CD4-positive, CD25-positive, alpha-beta regulatory T cell (primary cell): ENCODE data around the gene PC. TPM values are rescaled to one million over a fixed set of nuclear protein-coding genes. Genes with fewer than 3 reads are reported as not detected.

Experiments used
- ATAC-seq, 2 donors: fragments of 150-1000 bp; cut with Tn5 transposase; one replicate each; pipeline ENCODE4 v1.10.0; 2021; ENCODE audit warnings: low read depth in 2 of 2, moderate number of reproducible peaks in 2 of 2, moderate library complexity in 1 of 2
- DNase-seq, 3 donors: peaks; one replicate each; pipeline versions ENCODE4 v3.0.0 to v3.0.0-alpha.2; 2012 to 2022; ENCODE audit warnings: mixed read lengths in 1 of 3
- H3K27ac ChIP-seq: one replicate; pipeline ENCODE4 v1.7.0; 2013; ENCODE audit warnings: mild to moderate bottlenecking, low read length; ENCODE audit not compliant: insufficient read depth, poor library complexity, severe bottlenecking
- H3K27me3 ChIP-seq: one replicate; pipeline ENCODE4 v1.7.0; 2013; ENCODE audit warnings: low read length; ENCODE audit not compliant: control insufficient read depth, insufficient read depth
- H3K36me3 ChIP-seq: one replicate; pipeline ENCODE4 v1.7.0; 2013; ENCODE audit warnings: mild to moderate bottlenecking, low read length, moderate library complexity; ENCODE audit not compliant: control insufficient read depth, insufficient read depth
- H3K4me1 ChIP-seq: 2 replicates; pipeline ENCODE4 v1.7.0; 2013; ENCODE audit warnings: mild to moderate bottlenecking, low read length; ENCODE audit not compliant: insufficient read depth, control insufficient read depth, poor library complexity, severe bottlenecking
- H3K4me3 ChIP-seq: one replicate; pipeline ENCODE4 v1.7.0; 2013; ENCODE audit warnings: low read depth, mild to moderate bottlenecking, low read length, moderate library complexity
- H3K9me3 ChIP-seq, 2 experiments: 1 replicate in 1 of 2; 2 replicates in 1 of 2; pipeline ENCODE4 v1.7.0; 2013; ENCODE audit warnings: low read length in 2 of 2, mild to moderate bottlenecking in 1 of 2, moderate library complexity in 1 of 2; ENCODE audit not compliant: control insufficient read depth in 2 of 2
- H3K27ac Mint-ChIP-seq, 3 donors: one replicate each; pipeline ENCODE4 v1.8.0; 2020 to 2022; ENCODE audit warnings: mild to moderate bottlenecking in 3 of 3, mixed read lengths in 3 of 3, moderate library complexity in 2 of 3
- H3K27me3 Mint-ChIP-seq: one replicate; pipeline ENCODE4 v1.8.0; 2022; ENCODE audit warnings: mild to moderate bottlenecking, mixed read lengths
- H3K36me3 Mint-ChIP-seq: one replicate; pipeline ENCODE4 v1.8.0; 2020; ENCODE audit warnings: mixed read lengths
- H3K4me1 Mint-ChIP-seq, 4 donors: one replicate each; pipeline ENCODE4 v1.8.0; 2020 to 2022; ENCODE audit warnings: mixed read lengths in 4 of 4, mild to moderate bottlenecking in 1 of 4
- H3K4me3 Mint-ChIP-seq, 4 donors: one replicate each; pipeline ENCODE4 v1.8.0; 2020 to 2022; ENCODE audit warnings: mild to moderate bottlenecking in 4 of 4, mixed read lengths in 4 of 4, moderate library complexity in 3 of 4
- H3K9me3 Mint-ChIP-seq, 7 donors: one replicate each; pipeline ENCODE4 v1.8.0; 2020 to 2022; ENCODE audit warnings: mixed read lengths in 7 of 7, mild to moderate bottlenecking in 3 of 7, moderate library complexity in 2 of 7
- polyA plus RNA-seq, 4 donors: library from polyadenylated mRNA; unstranded; fragments of 300-500 nt; fragmentation: Illumina TruSeq; gene quantifications; one replicate each; pipeline ENCODE4 v1.2.3, GENCODE V29; 2021
- total RNA-seq: library from RNA; stranded (reverse); gene quantifications from one replicate; pipeline ENCODE4 v1.2.3, GENCODE V29; 2022

The PC gene
- total and polyA plus RNA-seq, 5 donors from 2014 or later: 2.0 to 7.4 (median 4.6) TPM

DNA sequence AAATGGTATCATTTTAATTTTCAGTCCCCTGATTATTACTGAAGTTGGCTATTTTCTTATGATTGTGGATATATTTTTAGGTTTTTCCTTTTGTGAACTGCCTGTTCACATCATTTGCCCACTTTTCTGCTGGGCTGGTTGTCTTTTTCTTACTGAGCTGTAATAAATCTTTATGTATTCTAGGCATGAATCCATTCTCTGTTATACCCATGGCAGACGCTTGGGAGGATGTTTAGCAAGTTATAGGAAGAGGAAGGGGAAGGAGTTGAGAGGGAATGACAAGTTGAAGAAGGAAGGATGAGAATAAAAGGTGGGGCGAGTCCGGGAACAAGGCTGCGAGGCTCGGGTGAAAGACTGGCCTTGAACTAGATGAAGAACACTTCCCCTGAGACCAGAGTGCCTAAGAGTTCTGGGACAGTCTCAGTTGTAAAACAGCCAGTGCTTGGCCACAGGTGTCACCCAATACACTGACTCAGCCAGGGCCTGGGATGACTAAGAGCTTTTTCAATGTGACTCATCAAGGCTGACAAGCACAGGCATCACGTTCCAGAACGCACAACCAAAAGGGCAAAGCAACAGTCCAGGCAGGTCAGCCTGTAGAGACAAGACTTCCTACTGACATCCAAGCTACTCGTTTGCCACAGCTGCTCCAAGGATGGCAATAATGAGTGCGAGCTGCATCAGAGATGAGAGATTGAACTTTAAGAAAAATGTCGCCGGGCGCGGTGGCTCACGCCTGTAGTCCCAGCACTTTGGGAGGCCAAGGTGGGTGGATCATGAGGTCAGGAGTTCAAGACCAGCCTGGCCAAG is 66.1 kb downstream of the PC start:
- H3K27ac ChIP-seq: no peak overlapping the region
- H3K4me3 ChIP-seq: no peak overlapping the region
- no peaks in the 10 kb centered on the region for H3K9me3 ChIP-seq
- H3K36me3 ChIP-seq: no peaks in the 10 kb centered on the region
- Mint-ChIP-seq H3K36me3 (no peaks in the 10 kb centered on the region), H3K27me3 (no peaks in the 10 kb centered on the region), H3K4me1 (peaks cover 0 to 11% (median 3%) of the 10 kb centered on the region in 4 donors), H3K4me3 (no peak overlapping the region), H3K27ac (peak overlapping the region in 1 of 3 donors; percentile 45), H3K9me3 (peaks cover 0 to 2% (median 0%) of the 10 kb centered on the region in 7 donors)
- no peaks in the 10 kb centered on the region for H3K27me3 ChIP-seq
- peak in 1 of 2 donors; percentile 53 for ATAC-seq
- no peaks in the 10 kb centered on the region for H3K4me1 ChIP-seq
- DNase-seq: peak in 1 of 3 donors; percentile 68

DNA sequence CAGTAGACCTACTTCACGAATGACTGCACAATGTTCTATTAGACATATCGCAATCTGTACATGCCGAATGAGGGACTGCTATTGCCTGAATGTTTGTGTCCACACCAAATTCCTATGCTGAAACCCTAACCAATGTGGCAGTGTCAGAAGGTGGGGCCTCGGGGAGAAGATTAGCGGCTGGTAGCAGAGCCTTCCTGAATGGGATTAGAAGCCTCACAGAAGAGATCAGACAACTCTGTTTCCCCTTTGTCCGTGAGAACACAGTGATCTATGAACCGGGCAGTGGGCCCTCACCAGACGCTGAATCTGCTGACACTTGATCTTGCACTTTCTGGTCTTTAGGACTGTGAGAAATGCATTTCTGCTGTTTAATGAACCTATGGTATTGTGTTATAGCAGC is 68.2 kb downstream of the PC start:
- no peak overlapping the region for H3K4me3 ChIP-seq
- Mint-ChIP-seq H3K27me3 (no peaks in the 10 kb centered on the region), H3K27ac (no peak overlapping the region)

DNA sequence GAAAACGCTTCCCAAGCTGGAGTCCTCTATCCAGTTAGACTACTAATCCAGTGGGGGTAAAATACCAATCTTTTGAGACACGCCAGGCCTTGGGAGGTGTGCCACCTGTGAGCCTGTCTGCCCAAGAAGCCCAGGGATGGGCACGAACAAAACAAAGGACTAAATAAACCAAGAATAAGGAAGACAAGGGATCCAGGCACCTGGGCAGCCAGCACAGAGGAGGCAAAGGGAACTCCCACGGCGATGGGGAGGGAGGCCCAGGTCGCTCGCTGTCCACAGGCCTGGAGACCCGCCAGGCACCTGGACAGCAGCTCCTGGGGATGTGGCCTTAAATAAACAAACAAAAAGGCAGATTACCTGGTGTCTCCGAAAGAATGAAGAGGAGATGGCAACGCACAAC is 69.9 kb downstream of the PC start:
- Histone ChIP-seq H3K9me3 (no peaks in the 10 kb centered on the region), H3K4me3 (no peak overlapping the region), H3K36me3 (no peaks in the 10 kb centered on the region), H3K27ac (no peak overlapping the region), H3K27me3 (no peaks in the 10 kb centered on the region), H3K4me1 (no peaks in the 10 kb centered on the region)
- Mint-ChIP-seq H3K27ac (no peak overlapping the region), H3K4me3 (no peak overlapping the region), H3K4me1 (peaks cover 0 to 11% (median 2%) of the 10 kb centered on the region in 4 donors), H3K36me3 (no peaks in the 10 kb centered on the region), H3K27me3 (no peaks in the 10 kb centered on the region), H3K9me3 (peaks cover 0 to 2% (median 0%) of the 10 kb centered on the region in 7 donors)
- DNase-seq: no peak
- no peak for ATAC-seq

More for the DNA sequence above, 68.2 kb downstream of the PC start:
- Histone ChIP-seq H3K27me3 (no peaks in the 10 kb centered on the region), H3K4me1 (no peaks in the 10 kb centered on the region), H3K36me3 (no peaks in the 10 kb centered on the region), H3K9me3 (no peaks in the 10 kb centered on the region), H3K27ac (no peak overlapping the region)
- Mint-ChIP-seq H3K4me1 (peaks cover 0 to 11% (median 4%) of the 10 kb centered on the region in 4 donors), H3K9me3 (peaks cover 0 to 2% (median 0%) of the 10 kb centered on the region in 7 donors), H3K4me3 (no peak overlapping the region), H3K36me3 (no peaks in the 10 kb centered on the region)
- DNase-seq: no peak
- no peak for ATAC-seq

DNA sequence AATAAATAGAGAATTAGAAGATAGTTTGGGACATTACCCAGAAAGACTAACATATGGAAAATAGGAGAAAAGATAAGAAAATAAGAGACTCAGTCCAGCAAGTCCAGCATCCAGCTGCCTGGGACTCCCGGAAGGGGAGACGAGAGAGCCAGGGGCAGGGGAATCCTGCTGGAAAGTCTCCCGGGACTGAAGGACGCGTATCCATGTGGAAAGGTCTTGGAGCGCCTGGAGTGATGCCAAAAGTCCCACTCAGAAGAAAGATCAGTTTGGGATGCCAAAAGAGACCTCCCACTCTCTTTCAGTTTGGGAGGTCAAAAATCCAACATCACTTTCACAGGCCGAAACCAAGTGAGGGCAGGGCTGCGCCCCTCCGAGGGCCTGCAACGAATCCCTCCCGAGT is 70.7 kb downstream of the PC start:
- no peaks in the 10 kb centered on the region for H3K36me3 ChIP-seq
- H3K9me3 ChIP-seq: no peaks in the 10 kb centered on the region
- no peak overlapping the region for H3K4me3 ChIP-seq
- DNase-seq: no peak
- no peaks in the 10 kb centered on the region for H3K4me1 ChIP-seq
- no peak for ATAC-seq
- Mint-ChIP-seq H3K27ac (no peak overlapping the region), H3K27me3 (no peaks in the 10 kb centered on the region), H3K9me3 (peaks cover 0 to 2% (median 0%) of the 10 kb centered on the region in 7 donors), H3K36me3 (no peaks in the 10 kb centered on the region), H3K4me1 (peaks cover 0 to 9% (median 2%) of the 10 kb centered on the region in 4 donors), H3K4me3 (no peak overlapping the region)
- no peak overlapping the region for H3K27ac ChIP-seq
- H3K27me3 ChIP-seq: no peaks in the 10 kb centered on the region

DNA sequence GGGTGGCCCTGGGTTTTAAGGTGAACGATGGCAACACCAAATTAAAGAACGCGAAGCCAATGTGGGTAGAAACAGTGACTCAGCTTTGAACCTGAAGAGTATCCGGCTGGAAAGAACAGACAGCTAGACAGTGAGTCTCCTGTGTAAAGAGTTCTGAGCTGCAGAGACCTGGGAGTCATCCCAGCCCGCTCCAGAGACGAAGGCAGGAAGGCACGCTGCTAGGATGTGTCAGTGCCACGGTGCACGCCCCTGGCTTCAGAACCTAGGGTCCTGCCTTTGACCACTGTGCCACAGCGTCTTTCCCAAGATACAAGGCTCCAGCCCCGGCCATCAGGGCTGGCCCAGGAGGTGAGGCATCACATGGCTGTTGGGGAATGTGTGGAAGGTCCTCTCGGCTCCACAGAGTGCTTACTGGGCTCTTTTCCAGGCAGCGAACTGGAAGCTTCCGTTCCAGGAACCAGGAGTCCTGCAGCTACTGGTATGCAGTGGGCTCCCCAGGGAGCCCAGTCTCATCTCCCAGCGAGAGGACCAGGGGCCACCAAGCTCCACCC is 71.4 kb downstream of the PC start:
- Mint-ChIP-seq H3K4me3 (no peak overlapping the region), H3K36me3 (no peaks in the 10 kb centered on the region), H3K4me1 (peaks cover 0 to 2% (median under 1%) of the 10 kb centered on the region in 4 donors), H3K9me3 (peaks cover 0 to under 1% (median 0%) of the 10 kb centered on the region in 7 donors), H3K27me3 (no peaks in the 10 kb centered on the region), H3K27ac (peak overlapping the region in 1 of 3 donors; percentile 17)
- Histone ChIP-seq H3K27me3 (no peaks in the 10 kb centered on the region), H3K9me3 (no peaks in the 10 kb centered on the region), H3K4me3 (no peak overlapping the region), H3K36me3 (no peaks in the 10 kb centered on the region), H3K4me1 (no peaks in the 10 kb centered on the region), H3K27ac (no peak overlapping the region)
- no peak for DNase-seq
- no peak for ATAC-seq

DNA sequence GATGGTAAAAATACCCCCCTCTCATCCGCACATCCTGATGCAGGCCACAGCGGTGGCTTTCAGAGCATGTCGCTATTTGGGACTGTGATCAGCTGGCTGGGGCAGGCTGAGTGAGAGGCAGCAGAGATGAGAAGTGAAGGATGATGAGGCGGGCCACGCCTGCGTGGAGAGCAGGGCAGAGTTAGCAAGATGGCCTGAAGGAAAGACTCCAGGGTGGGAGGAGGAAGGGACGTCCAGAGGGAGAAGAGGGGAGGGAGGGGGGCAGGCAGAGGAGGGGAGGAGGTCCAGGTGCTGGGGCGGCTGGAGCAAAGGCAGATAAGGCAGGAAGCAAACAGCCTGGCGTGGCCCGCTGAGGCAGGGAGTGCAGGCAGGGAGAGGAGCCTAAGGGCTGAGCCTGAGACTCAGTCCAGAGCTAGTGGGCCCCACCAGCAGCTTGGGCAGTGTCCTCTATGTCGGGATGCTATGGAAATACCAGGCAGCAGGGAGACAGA is 72.2 kb downstream of the PC start:
- Mint-ChIP-seq H3K4me3 (no peak overlapping the region), H3K27me3 (no peaks in the 10 kb centered on the region), H3K36me3 (no peaks in the 10 kb centered on the region), H3K9me3 (no peaks in the 10 kb centered on the region), H3K27ac (peak overlapping the region in 1 of 3 donors; percentile 17), H3K4me1 (peaks cover 0 to 5% (median 2%) of the 10 kb centered on the region in 4 donors)
- Histone ChIP-seq H3K4me1 (no peaks in the 10 kb centered on the region), H3K9me3 (no peaks in the 10 kb centered on the region), H3K27me3 (no peaks in the 10 kb centered on the region), H3K36me3 (no peaks in the 10 kb centered on the region), H3K4me3 (no peak overlapping the region), H3K27ac (no peak overlapping the region)
- DNase-seq (no peak), ATAC-seq (no peak)

DNA sequence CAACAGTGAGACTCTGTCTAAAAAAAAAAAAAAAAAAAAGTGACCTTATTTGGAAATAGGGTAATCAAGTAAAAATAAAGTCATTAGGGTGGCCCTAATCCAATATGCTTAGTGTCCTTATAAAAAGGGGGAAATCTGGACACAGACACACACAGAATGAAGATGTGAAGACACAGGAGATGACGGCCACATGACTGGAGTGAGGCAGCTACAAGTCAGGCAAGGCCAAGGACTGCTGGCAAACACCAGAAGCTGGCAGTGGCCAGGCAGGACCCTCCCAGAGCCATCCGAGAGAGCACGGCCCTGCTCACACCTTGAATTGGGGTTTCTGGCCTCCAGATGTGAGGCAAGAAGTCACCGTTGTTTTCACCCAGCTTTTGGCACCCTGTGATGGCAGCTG is 72.7 kb downstream of the PC start:
- H3K36me3 ChIP-seq: no peaks in the 10 kb centered on the region
- ATAC-seq: no peak
- no peak for DNase-seq
- Mint-ChIP-seq H3K4me3 (no peak overlapping the region), H3K9me3 (no peaks in the 10 kb centered on the region), H3K36me3 (no peaks in the 10 kb centered on the region), H3K4me1 (peaks cover 0 to 11% (median 5%) of the 10 kb centered on the region in 4 donors), H3K27ac (no peak overlapping the region), H3K27me3 (no peaks in the 10 kb centered on the region)
- no peaks in the 10 kb centered on the region for H3K9me3 ChIP-seq
- H3K27me3 ChIP-seq: no peaks in the 10 kb centered on the region
- H3K4me1 ChIP-seq: peaks cover 5% of the 10 kb centered on the region
- H3K4me3 ChIP-seq: no peak overlapping the region
- H3K27ac ChIP-seq: no peak overlapping the region
